OCI-LY7 (cell line): ENCODE data around the gene ANKRD11.

Experiments
- CTCF ChIP-seq: fragments of 200-600 bp; sonication (generic); conservative IDR thresholded peaks from 2 replicates; pipeline ENCODE4 v1.5.1; 2014; ENCODE audit warnings: mild to moderate bottlenecking, antibody characterized with exemption, low read length, moderate library complexity, mixed read lengths
- EZH2phosphoT487 ChIP-seq: fragments of 200-600 bp; sonication (generic); IDR thresholded peaks from 2 replicates; pipeline ENCODE4 v1.6.1; 2018; ENCODE audit warnings: low read depth, borderline replicate concordance, mild to moderate bottlenecking, mixed run types, antibody characterized with exemption, low read length, moderate library complexity, mixed read lengths

DNA sequence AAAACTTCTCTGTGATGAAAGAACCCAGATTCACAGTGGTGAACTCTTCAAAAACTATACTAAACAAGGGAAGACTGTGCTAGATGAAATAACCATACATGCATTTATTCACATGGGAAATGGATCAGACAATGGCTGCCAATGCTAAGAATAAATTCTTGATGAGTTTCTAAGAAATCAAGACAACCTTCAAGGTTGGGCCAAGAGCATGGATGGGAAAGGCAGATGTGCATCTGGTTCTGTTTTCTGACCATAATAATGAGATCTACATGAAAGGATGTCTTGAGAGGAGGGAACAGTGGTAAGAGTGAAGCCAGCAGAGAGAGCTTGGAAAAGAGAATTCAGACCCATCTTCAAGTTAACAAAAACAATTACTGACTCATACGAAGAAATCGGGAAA is 31.4 kb downstream of the ANKRD11 start:
- TF ChIP-seq CTCF (no peak), EZH2phosphoT487 (no peak)
